Umbilical cord (tissue), 2 donors: ENCODE data around the gene NR2F1-AS1. TPM values are rescaled to one million over a fixed set of nuclear protein-coding genes. Genes with fewer than 3 reads are reported as not detected.
"Not testable (repeated sequence)": the region's sequence is repeated elsewhere in the genome, so short reads cannot be mapped to it uniquely, and the experiment has no call there.

Experiments
- DNase-seq: peaks from one replicate; pipeline ENCODE4 v3.0.0-alpha.2; 2015; ENCODE audit warnings: low spot score
- total RNA-seq: library from RNA; depleted of rRNA; stranded (reverse); fragments of >200 nt; gene quantifications from one replicate; pipeline ENCODE4 v1.2.3, GENCODE V29; 2014; ENCODE audit warnings: low replicate concordance; ENCODE audit not compliant: insufficient read depth

The NR2F1-AS1 gene
- total RNA-seq, 1 donor from 2014 or later: 44.1 TPM

GRCh38 chr5:93430118-93430517, 150.9 kb downstream of the NR2F1-AS1 start:
- DNase-seq: no peak

- no peak for DNase-seq
Measured at GRCh38 chr5:93428868-93429267, 152.2 kb downstream of the NR2F1-AS1 start.

DNA sequence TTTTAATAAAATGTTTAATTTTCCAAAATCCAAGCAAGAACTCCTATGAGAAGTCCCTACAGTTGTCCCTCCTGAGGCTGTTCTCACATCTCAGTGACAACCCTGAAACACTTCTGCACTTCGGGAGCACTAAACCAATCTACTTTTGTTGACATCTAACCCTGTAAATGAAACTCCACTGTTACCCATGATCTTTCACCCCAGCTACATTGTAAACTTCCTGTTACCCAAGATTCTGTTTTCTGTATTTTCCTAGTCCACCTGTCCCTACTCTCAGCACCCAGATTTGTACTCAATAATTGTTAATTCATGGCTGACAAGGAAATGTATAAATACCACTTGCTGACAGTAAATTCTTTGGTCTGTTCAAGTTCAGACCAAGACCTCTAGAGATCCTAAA, 153.7 kb downstream of the NR2F1-AS1 start:
- no peak for DNase-seq

- DNase-seq: no peak
Measured at GRCh38 chr5:93425096-93425495, 155.9 kb downstream of the NR2F1-AS1 start.

GRCh38 chr5:93423300-93423699, 157.7 kb downstream of the NR2F1-AS1 start:
- DNase-seq: no peak

DNA sequence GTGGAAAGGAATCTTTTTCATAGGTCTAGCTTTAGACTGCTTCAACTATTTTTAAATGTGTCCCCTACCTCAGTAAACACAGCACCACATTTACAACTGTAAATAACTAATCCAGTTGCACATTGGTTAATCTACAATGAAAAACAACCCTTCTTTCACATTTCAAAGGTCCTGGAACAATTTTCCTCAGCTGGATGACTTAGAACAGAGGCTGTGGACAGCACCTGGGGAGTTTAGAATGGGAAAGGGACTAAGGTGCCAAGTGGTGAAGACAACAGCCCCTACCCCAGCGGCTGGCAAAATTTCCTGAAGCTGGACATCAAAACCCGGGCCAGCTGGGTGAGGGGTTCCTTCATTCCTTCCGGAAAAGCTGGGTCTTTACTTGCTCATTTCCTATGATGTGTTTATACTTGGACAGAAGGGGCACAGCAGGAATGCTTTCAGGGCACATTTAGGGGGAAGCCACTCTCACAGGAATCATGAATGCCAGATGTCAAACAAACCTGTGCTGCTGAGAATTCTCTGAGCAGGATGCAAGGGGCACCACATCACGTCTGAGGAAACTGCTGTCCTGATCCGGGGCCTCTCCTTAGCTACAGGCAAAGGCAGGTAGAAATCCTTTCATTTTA, 158.3 kb downstream of the NR2F1-AS1 start:
- no peak for DNase-seq

GRCh38 chr5:93421987-93422401, 159.0 kb downstream of the NR2F1-AS1 start:
- no peak for DNase-seq

DNA sequence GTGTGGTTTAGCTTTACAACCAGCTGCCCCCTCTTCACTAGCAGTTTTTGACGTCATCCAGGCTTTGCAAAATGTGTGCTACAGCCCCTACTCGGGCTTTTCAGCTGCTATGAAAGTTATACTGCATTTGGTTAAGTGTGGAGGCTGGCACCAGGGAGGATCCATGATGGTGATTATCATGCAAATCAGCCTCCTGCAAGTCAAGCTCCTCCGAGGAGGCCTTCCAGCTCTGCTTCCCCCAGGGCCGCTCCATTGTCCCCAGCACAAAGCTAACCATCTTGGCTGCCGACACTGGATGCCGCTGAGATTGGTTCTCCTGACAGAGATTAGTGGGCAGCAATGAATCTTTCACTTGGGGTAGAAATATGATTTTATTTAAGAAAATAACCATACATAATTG, 159.6 kb downstream of the NR2F1-AS1 start:
- no peak for DNase-seq

DNA sequence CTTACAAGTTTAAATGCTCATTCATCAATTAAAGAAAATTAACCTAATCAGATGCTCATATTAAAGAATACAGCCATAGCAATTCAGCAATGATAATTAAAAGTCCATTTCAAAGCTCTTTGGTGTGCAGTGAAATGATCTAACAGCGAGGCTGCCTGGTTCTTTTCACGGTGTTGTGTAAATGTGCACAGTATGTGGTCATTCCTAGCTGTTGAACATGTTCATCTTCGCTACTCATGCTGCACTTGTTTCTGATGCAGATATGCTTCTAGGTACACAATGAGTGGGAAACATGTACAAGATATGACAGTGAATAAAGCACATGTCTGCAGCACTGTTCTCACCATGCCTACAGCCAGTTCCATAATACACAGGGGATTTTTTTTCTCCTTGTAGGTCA, 163.5 kb downstream of the NR2F1-AS1 start:
- DNase-seq: no peak

GRCh38 chr5:93415819-93416218, 165.2 kb downstream of the NR2F1-AS1 start:
- no peak for DNase-seq

DNA sequence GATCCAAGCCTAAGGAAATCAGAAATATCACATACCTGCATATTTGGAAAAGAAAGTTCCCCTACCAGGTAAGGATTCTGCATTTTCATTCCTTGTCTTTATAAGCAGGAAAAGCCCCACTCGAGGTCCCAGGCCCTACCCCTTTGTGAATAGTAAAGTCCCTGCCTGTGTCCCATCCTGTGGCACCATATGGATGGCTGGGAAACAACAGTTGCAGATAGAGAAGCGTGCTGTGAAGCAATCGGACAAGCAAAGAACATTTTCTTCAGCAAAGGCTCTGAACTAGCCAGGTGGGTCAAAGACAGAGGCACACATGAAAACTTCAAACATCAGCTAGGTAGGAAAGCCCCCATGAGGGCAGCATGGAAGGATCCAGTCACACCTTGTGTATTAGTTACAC, 169.3 kb downstream of the NR2F1-AS1 start:
- DNase-seq: no peak

GRCh38 chr5:93409691-93410090, 171.3 kb downstream of the NR2F1-AS1 start:
- DNase-seq: no peak

- peak; percentile 23 for DNase-seq
Measured at GRCh38 chr5:93407454-93407853, 173.6 kb downstream of the NR2F1-AS1 start.

GRCh38 chr5:93406971-93407401, 174.0 kb downstream of the NR2F1-AS1 start:
- DNase-seq: peak; percentile 85

GRCh38 chr5:93404246-93404645, 176.8 kb downstream of the NR2F1-AS1 start:
- DNase-seq: no peak

GRCh38 chr5:93403141-93403928, 177.7 kb downstream of the NR2F1-AS1 start:
- no peak for DNase-seq

GRCh38 chr5:93402451-93402850, 178.6 kb downstream of the NR2F1-AS1 start:
- no peak for DNase-seq

GRCh38 chr5:93401634-93402213, 179.3 kb downstream of the NR2F1-AS1 start:
- no peak for DNase-seq

DNA sequence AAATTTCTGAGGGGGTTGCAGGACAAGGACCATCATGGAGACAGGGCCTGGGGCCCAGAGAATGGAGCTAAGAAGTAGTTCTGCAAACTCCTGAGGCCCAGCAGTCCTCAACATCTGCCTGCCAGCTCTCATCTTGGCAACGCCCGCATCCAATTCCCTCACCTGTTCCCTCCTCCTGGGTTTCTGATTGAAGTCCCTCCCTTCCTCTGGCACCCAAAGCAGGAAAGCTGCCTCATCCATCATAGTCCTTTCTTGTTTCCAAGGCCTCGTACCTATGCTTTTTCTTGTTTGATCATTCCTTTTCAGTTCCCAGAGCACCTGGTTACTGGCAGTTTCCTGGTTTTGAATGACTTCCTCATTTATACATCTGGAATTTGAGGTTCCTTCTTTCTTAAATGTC, 181.3 kb downstream of the NR2F1-AS1 start:
- DNase-seq: no peak

- peak; percentile 88 for DNase-seq
Measured at GRCh38 chr5:93395971-93396379, 185.0 kb downstream of the NR2F1-AS1 start.

DNA sequence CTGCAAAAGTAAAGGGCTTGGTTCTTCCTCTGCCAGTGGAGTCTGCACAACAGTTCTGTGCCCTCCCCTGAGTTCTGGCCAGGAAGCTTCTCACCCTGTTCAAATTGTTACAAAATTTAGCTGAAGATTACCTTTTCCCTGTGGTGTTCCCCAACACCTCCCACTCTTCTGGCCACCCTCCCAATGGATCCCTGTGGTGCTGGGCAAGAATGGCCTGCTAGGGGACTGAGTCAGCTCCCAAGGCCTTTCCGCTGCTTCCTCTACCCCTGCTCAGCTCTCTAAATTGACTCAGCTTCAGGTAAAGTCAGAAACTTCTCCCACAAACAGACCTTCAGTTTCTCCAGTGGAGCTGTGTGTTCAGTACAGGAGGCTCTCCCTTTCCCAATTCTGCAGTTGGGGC, 186.0 kb downstream of the NR2F1-AS1 start:
- no peak for DNase-seq

GRCh38 chr5:93394301-93394700, 186.7 kb downstream of the NR2F1-AS1 start:
- DNase-seq: no peak

- not testable (repeated sequence) for DNase-seq
Measured at GRCh38 chr5:93391169-93391568, 189.8 kb downstream of the NR2F1-AS1 start.
